HEK293 (cell line): ENCODE measurements around the gene MTMR12.

ENCODE experiments used
- BCL11B ChIP-seq: fragments of 450-650 bp; formaldehyde crosslinking; IDR thresholded peaks from 2 replicates; pipeline ENCODE4 v1.5.1; 2016; ENCODE audit warnings: low read depth, missing biosample characterization, missing genetic modification characterization
- SP2 ChIP-seq: fragments of 450-650 bp; formaldehyde crosslinking; IDR thresholded peaks from 2 replicates; pipeline ENCODE4 v1.5.1; 2016; ENCODE audit warnings: missing biosample characterization, missing genetic modification characterization
- TCF7L2 ChIP-seq: IDR thresholded peaks from 2 replicates; pipeline ENCODE4 v1.6.1; 2011; ENCODE audit warnings: low read depth, mild to moderate bottlenecking, inconsistent platforms, low read length, moderate library complexity, borderline replicate concordance
- ZNF24 ChIP-seq: fragments of 450-650 bp; formaldehyde crosslinking; IDR thresholded peaks from 2 replicates; pipeline ENCODE4 v1.5.1; 2016; ENCODE audit warnings: missing biosample characterization, missing genetic modification characterization
- ZNF792 ChIP-seq: fragments of 450-650 bp; formaldehyde crosslinking; IDR thresholded peaks from 2 replicates; pipeline ENCODE4 v1.5.1; 2016; ENCODE audit warnings: missing biosample characterization, missing genetic modification characterization
- TF ChIP-seq, protein P1 (sequence below): fragments of 450-650 bp; formaldehyde crosslinking; IDR thresholded peaks from 2 replicates; pipeline ENCODE4 v1.5.1; 2016; ENCODE audit warnings: missing biosample characterization, missing genetic modification characterization

DNA sequence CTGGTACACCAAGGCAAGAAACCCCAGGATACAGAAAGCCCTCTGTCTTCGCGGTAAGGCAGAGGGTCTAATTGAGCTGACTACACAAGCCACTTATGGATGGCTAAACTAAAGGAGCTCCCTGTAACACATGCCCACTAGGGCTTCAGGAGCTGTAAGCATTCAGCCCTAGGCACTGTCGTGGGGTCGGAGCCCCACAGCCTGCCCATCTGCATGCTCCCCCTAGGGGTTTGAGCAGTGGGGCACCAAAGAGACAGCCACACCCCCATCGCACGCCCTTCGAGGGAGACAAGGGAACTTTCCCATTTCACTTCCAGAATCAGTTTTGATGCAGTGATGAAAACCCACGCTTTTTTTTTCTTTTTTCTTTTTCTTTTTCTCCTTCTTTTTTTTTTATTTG is 11.0 kb upstream of the MTMR12 start:
- TF ChIP-seq ZNF792 (tag by site-specific recombination), result no peak
- TF ChIP-seq BCL11B (tag by site-specific recombination), result no peak
- TF ChIP-seq ZNF24 (tag by site-specific recombination), result no peak
- no peak for TF ChIP-seq SP2 (tag by site-specific recombination)
- TF ChIP-seq, protein P1, sequence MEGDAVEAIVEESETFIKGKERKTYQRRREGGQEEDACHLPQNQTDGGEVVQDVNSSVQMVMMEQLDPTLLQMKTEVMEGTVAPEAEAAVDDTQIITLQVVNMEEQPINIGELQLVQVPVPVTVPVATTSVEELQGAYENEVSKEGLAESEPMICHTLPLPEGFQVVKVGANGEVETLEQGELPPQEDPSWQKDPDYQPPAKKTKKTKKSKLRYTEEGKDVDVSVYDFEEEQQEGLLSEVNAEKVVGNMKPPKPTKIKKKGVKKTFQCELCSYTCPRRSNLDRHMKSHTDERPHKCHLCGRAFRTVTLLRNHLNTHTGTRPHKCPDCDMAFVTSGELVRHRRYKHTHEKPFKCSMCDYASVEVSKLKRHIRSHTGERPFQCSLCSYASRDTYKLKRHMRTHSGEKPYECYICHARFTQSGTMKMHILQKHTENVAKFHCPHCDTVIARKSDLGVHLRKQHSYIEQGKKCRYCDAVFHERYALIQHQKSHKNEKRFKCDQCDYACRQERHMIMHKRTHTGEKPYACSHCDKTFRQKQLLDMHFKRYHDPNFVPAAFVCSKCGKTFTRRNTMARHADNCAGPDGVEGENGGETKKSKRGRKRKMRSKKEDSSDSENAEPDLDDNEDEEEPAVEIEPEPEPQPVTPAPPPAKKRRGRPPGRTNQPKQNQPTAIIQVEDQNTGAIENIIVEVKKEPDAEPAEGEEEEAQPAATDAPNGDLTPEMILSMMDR, result no peak
- no peak for TF ChIP-seq TCF7L2
